Muscle of leg (tissue), 11 donors: Measurements from ENCODE around the gene ARSD. TPM values are rescaled to one million over a fixed set of nuclear protein-coding genes. Genes with fewer than 3 reads are reported as not detected.

Experiments used
- DNase-seq: peaks from one replicate; pipeline ENCODE4 v3.0.0; 2013
- H3K27ac ChIP-seq: one replicate; pipeline ENCODE4 v1.5.1; 2013; ENCODE audit warnings: mild to moderate bottlenecking, low read length, control low read depth
- H3K27me3 ChIP-seq: one replicate; pipeline ENCODE4 v1.6.1; 2013; ENCODE audit warnings: low read length; ENCODE audit not compliant: control insufficient read depth, insufficient read depth
- H3K36me3 ChIP-seq: one replicate; pipeline ENCODE4 v1.6.1; 2013; ENCODE audit warnings: low read length; ENCODE audit not compliant: control insufficient read depth, insufficient read depth
- H3K4me1 ChIP-seq: one replicate; pipeline ENCODE4 v1.6.1; 2013; ENCODE audit warnings: low read length; ENCODE audit not compliant: control insufficient read depth, insufficient read depth
- H3K4me3 ChIP-seq: one replicate; pipeline ENCODE4 v1.5.1; 2013; ENCODE audit warnings: low read length, control low read depth
- H3K9me3 ChIP-seq: replicated peaks from 2 replicates; pipeline ENCODE4 v1.6.1; 2013; ENCODE audit warnings: low read depth, low read length; ENCODE audit not compliant: control insufficient read depth
- WGBS: methylation state at CpG from one replicate; pipeline ENCODE4 v1.1.5; 2013; ENCODE audit warnings: missing lambda C conversion rate; ENCODE audit not compliant: insufficient coverage; 5-methylcytosine and 5-hydroxymethylcytosine counted together
- polyA plus RNA-seq, 8 donors: library from polyadenylated mRNA; unstranded; fragments of 120-200 nt; gene quantifications; one replicate each; pipeline versions ENCODE4 v1.2.1 to v1.2.3, GENCODE V29; 2013; ENCODE audit warnings: inconsistent platforms in 1 of 8, low replicate concordance in 1 of 8; ENCODE audit not compliant: insufficient read length in 8 of 8, insufficient read depth in 1 of 8
- total RNA-seq: library from RNA; stranded (reverse); fragments of 120-200 nt; gene quantifications from one replicate; pipeline ENCODE4 v1.2.4, GENCODE V29; 2013

Gene ARSD
- total and polyA plus RNA-seq, 9 donors, result 7.1 to 10.9 (median 8.4) TPM

DNA sequence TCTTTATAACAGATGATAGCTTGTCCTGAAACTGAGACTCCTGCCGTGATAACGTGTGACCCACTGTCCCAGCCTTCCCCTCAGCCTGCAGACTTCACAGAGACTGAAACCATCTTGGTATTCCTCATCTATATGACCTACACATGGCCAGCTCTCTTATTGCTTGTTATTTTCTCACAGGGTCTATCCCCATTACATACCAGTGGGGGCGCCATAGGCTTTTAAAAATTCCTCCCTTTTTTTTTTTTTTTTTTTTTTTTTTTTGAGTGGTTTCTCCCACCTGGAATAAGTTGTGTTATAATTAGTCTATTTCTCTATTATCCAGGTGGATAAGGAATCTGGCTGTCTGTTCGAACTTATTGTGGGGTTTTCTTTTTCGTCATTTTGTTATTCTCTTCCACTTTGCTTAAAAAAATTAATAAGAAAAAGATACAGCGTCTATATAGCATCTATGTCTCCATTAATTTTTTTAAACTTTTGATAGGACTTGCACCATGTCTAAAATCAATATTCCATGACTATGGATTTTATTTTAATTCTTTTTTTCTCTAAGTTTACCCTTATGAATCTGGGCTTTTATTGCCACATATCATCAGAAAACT lies 53.2 kb downstream of the ARSD start:
- Histone ChIP-seq H3K9me3 (peaks cover 14% of the 10 kb centered on the region), H3K36me3 (no peaks in the 10 kb centered on the region), H3K27me3 (no peaks in the 10 kb centered on the region), H3K27ac (no peak overlapping the region), H3K4me1 (no peaks in the 10 kb centered on the region), H3K4me3 (no peak overlapping the region)
- DNase-seq, result no peak
- 67% methylated on average over 2 of the region's 6 CpGs for WGBS

DNA sequence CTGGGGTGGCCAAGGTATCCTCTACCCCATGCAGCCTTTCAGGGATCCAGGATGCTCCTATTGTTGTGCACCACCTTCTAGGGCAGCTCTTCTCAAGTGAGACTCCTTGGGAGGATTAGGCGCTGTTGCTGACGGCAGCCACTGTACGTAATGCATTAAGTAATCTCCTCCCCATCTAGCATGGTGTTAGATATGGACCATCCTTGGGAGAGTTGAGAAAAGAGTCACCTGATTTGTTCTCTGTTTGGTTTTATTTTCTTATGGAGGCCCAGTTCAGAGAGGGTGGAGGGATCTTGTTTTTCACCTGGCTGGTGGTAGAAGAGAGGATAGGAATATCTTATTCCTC lies 54.0 kb downstream of the ARSD start:
- H3K4me3 ChIP-seq, result no peak overlapping the region
- WGBS, result no CpG with 5 or more reads among the region's 3 CpGs

DNA sequence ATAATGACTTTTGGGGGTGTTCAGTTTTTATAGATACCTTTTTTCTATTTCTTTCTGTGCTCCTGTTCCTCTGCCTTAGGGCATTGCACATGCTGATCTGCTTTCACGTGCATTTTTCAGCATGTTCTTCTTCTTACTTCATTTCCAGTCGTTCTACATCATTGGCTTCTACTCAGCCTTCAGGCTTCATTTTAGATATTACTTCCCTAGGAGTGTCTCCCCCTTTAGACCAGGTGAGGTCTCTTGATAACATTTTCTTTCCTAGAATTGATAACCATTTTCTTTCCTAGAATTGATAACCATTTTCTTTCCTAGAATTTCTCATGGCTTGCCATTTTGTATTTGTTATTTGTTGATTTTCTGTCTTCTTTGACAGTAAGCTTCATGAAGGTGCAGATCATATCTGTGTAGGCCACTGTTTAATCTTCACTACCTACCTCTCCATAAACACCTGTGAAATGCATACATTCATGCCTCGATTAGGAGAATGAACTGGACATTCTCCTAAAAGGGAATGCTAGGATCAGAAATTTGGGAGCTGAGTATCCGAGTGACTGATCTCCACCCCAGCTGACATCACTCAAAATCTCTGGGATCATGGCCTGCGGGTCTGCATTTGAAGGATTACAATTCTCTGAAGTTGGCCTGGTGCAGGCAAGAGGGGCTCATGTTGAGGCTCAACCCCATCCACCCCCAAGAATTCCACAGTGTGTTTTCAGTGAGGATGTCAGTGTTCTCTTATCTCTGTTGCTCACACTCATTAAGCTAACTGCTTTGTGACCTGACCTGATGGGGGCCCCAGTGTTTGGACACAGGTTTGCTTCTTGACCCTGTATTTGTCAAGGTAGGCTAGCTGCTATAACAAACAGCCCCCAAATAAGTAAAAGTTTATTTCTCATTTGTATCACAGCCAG lies 54.7 kb downstream of the ARSD start:
- Histone ChIP-seq H3K27me3 (no peaks in the 10 kb centered on the region), H3K4me1 (no peaks in the 10 kb centered on the region), H3K27ac (no peak overlapping the region), H3K9me3 (peaks cover 15% of the 10 kb centered on the region), H3K36me3 (no peaks in the 10 kb centered on the region), H3K4me3 (no peak overlapping the region)
- no peak for DNase-seq
- WGBS, result 100% methylated on average over 2 of the region's 5 CpGs

More for the DNA sequence above, 54.0 kb downstream of the ARSD start:
- H3K27ac ChIP-seq, result no peak overlapping the region
- no peaks in the 10 kb centered on the region for H3K27me3 ChIP-seq
- no peak for DNase-seq
- peaks cover 15% of the 10 kb centered on the region for H3K9me3 ChIP-seq
- H3K4me1 ChIP-seq, result no peaks in the 10 kb centered on the region
- H3K36me3 ChIP-seq, result no peaks in the 10 kb centered on the region

DNA sequence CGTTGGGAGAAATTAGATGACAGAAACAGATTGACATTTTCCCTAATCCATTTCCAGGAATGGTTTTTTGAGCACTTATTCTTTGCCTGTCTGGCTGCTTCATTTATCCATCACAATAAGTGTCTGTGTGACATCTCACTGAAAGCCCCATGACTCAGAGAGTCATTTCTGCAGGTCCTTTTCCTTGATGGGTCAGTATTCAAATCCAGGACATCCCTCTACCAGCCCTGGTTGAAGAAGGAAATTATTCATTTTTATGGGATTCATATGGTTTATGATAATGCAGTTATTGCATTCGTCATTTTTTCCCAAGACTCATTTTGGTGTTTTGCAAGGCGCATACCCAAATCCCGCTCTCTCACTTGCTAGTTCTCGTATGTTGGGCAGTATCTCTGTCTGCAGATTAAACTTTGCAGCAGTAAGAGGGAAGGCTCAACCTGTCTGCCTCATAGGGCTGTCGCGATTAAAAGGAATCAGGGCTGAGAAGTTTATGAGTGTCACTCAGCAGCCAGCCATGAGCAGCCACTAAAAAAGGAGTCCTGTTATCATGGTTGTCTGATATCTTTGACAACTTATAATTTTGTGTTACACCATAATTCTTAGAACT lies 56.4 kb downstream of the ARSD start:
- 97% methylated on average over 6 of the region's 7 CpGs for WGBS
- Histone ChIP-seq H3K4me3 (no peak overlapping the region), H3K27me3 (no peaks in the 10 kb centered on the region), H3K9me3 (peaks cover 15% of the 10 kb centered on the region), H3K4me1 (no peaks in the 10 kb centered on the region), H3K36me3 (no peaks in the 10 kb centered on the region), H3K27ac (no peak overlapping the region)
- DNase-seq, result no peak

DNA sequence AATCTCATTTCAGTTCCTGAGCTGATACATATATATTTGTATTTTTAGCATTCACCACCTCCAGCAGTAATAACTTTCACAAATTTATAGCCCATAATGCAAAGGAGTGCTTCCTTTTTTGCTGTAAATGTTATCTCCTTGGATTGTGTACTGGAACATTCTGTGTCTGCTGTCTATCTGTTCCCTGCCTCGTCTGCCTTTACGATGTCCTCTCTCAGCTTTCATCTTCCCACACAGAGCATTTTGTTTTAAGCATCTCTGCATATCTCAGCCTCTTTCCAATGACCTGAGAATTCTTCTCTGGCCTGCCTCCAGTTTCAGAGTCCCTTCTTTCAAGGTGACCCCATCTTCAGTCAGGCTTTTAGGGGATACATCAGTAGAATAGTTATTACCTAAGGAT lies 57.3 kb downstream of the ARSD start:
- DNase-seq, result no peak
- H3K36me3 ChIP-seq, result no peaks in the 10 kb centered on the region
- H3K27me3 ChIP-seq, result no peaks in the 10 kb centered on the region
- H3K27ac ChIP-seq, result no peak overlapping the region
- peaks cover 15% of the 10 kb centered on the region for H3K9me3 ChIP-seq
- H3K4me1 ChIP-seq, result no peaks in the 10 kb centered on the region
- WGBS, result 25% methylated on average over 2 of the region's 2 CpGs
- H3K4me3 ChIP-seq, result no peak overlapping the region

DNA sequence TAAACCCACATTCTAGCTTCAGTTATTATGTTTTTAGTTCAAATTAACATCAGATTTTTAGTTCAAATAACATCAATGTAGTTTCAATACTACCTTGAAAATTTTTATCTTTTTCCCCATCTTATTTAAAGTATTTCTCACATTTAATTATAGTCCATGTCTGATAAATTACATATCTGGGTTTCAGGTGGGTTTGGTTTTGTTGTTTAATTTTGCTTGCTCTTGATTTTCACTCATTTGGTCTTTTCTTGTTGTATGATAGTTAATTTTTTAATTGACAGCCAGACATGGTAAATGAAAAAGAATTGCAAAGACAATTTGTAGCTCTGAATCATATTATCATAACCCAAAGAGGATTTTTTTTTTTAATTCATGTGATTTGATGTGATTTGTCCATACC lies 58.5 kb downstream of the ARSD start:
- no peak overlapping the region for H3K4me3 ChIP-seq
- no peak overlapping the region for H3K27ac ChIP-seq
- no peaks in the 10 kb centered on the region for H3K4me1 ChIP-seq
- no peaks in the 10 kb centered on the region for H3K27me3 ChIP-seq
- H3K36me3 ChIP-seq, result no peaks in the 10 kb centered on the region
- no peak for DNase-seq
- H3K9me3 ChIP-seq, result peaks cover 15% of the 10 kb centered on the region

DNA sequence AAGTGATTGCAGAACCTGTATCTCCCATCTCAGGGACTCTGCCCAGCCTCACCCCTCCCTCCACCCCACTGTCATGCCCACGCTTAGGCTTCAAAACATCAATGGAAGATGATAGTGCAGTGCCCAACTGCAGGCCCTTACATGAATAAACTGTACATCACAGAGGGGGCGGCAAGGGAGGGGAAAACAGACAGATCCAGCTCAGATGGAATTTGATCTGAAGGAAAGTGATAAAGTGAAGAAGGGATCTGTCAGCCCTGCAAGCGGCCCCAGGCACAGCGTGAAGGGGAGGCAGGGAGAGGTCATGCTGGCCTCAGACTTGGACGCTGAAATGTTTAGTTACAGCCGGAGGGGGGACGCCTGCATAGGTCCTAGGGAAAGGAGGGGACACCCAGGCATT lies 61.9 kb downstream of the ARSD start:
- Histone ChIP-seq H3K9me3 (peaks cover 5% of the 10 kb centered on the region), H3K36me3 (no peaks in the 10 kb centered on the region), H3K27ac (no peak overlapping the region), H3K4me1 (no peaks in the 10 kb centered on the region), H3K4me3 (no peak overlapping the region), H3K27me3 (peaks cover 2% of the 10 kb centered on the region)
- no peak for DNase-seq
- 87% methylated on average over 6 of the region's 7 CpGs for WGBS

DNA sequence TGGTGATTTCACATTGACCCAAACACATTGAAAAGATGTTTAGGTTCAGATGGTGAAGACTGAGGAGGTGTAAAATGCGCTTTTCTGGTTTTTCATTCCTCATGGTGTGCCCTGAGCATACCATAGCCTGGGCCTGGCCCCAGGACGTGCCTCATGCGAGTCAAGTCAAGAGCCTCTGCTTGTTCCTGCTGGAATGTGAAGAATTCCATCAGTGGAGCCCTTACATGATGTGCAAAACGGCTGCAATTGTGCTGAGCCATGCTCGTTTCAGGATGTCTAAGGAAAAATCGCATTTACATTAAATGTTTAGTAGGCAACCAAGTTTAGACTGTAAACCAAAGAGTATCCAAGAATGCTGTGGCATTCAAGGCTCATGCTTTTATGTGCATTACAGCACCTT lies 65.5 kb downstream of the ARSD start:
- Histone ChIP-seq H3K27ac (no peak overlapping the region), H3K36me3 (no peaks in the 10 kb centered on the region), H3K9me3 (no peaks in the 10 kb centered on the region), H3K27me3 (peaks cover 4% of the 10 kb centered on the region), H3K4me1 (no peaks in the 10 kb centered on the region), H3K4me3 (no peak overlapping the region)
- no peak for DNase-seq
- 47% methylated on average over 6 of the region's 6 CpGs for WGBS

DNA sequence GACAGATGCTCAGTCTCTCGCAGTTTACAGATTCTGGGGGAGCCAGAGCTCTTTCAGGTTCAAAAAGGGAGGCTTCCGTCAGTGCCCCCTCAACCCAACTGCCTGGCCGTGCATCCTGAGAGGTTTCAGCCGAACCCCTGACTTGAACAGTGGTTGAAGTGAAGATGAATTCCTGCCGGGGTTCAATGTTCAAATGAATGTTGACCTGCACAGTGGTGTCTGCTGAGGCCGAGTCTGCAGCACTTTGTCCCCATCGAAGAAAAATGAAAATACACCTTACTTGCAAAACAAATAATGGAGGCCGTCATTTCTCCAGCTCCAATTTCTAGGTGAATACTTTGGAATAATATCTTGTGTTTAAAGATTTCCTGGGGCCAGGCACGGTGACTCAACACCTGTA lies 66.7 kb downstream of the ARSD start:
- 78% methylated on average over 2 of the region's 9 CpGs for WGBS
- peaks cover 4% of the 10 kb centered on the region for H3K27me3 ChIP-seq
- no peak overlapping the region for H3K27ac ChIP-seq
- no peaks in the 10 kb centered on the region for H3K36me3 ChIP-seq
- no peaks in the 10 kb centered on the region for H3K4me1 ChIP-seq
- no peak overlapping the region for H3K4me3 ChIP-seq
- H3K9me3 ChIP-seq, result no peaks in the 10 kb centered on the region
- no peak for DNase-seq

DNA sequence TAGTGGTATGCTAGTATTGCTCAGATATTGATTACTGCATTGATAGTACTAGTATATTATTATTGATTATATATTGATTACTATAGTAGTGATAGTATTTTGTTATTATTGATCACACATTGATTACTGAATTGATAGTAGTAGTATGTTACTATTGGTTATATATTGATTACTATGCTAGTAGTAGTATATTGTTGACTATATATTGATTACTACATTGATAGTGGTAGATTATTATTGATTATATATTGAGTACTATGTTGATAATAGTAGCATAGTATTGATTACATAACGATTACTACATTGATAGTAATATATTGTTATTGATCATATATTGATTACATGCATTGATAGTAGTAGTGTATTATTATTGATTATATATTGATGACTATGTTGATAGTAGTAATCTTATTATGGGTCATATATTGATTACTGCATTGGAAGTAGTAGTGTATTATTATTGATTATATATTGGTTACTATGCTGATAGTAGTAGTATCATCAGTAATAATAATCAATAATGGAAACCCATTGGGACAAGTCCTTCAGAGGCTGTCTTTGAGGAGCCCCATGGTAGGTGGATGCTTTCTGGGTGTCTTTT lies 69.8 kb downstream of the ARSD start:
- no peak overlapping the region for H3K27ac ChIP-seq
- no CpG with 5 or more reads among the region's 1 CpG for WGBS
- H3K4me1 ChIP-seq, result no peaks in the 10 kb centered on the region
- H3K9me3 ChIP-seq, result no peaks in the 10 kb centered on the region
- H3K27me3 ChIP-seq, result peaks cover 4% of the 10 kb centered on the region
- no peak for DNase-seq
- no peak overlapping the region for H3K4me3 ChIP-seq
- no peaks in the 10 kb centered on the region for H3K36me3 ChIP-seq
